Lower leg skin (tissue), 3 donors: Measurements from ENCODE around the gene COQ3.

Experiments used
- CTCF ChIP-seq, 3 donors: fragments of 450-650 bp; IDR thresholded peaks; one replicate each; pipeline ENCODE4 v1.5.1; 2016; ENCODE audit warnings: antibody characterized with exemption in 3 of 3, mild to moderate bottlenecking in 3 of 3, moderate library complexity in 2 of 3
- POLR2A ChIP-seq, 2 donors: fragments of 450-650 bp; IDR thresholded peaks; one replicate each; pipeline ENCODE4 v1.6.1; 2016 to 2017; ENCODE audit warnings: antibody characterized with exemption in 2 of 2, mild to moderate bottlenecking in 1 of 2, moderate library complexity in 1 of 2

DNA sequence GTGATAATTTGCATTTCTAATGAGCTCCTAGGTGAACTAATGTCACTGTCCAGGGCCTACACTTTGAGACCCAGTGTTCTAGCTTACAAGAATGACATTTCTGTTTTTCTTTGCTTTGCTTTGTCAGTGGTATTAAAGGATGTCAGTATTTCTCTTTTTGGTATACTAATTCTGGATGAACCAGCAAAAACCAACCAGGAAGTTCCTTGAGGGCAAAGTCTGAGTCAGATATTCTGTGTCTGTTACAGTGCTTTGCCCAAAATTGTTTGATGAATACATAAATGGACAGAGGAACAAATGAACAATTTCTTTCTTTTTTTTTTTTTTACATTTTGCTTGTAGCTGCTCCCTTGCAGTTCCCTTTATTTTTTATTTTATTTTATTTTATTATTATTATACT, 15.4 kb downstream of the COQ3 start:
- TF ChIP-seq POLR2A (IDR thresholded peaks at IDR 0.05) (no peak), CTCF (IDR thresholded peaks at IDR 0.05) (no peak)
